Body of pancreas (tissue), 4 donors: ENCODE results near the gene LSM14B. TPM values are rescaled to one million over a fixed set of nuclear protein-coding genes. Genes with fewer than 3 reads are reported as not detected.
"Not testable (repeated sequence)": the region's sequence is repeated elsewhere in the genome, so short reads cannot be mapped to it uniquely, and the experiment has no call there.

Experiments used
- ATAC-seq: fragments of 150-250 bp; one replicate; pipeline ENCODE4 v1.9.1; 2016
- DNase-seq, 4 donors: peaks; one replicate each; pipeline ENCODE4 v3.0.0-alpha.2; 2019
- H3K27ac ChIP-seq, 4 donors: fragments of 200-600 bp; sonication (generic); 1 replicate in 3 of 4; 2 replicates in 1 of 4; pipeline versions ENCODE4 v1.5.1 to v1.6.1; 2016 to 2019; ENCODE audit warnings: mild to moderate bottlenecking in 1 of 4, mixed read lengths in 1 of 4, moderate library complexity in 1 of 4
- H3K27me3 ChIP-seq, 2 donors: fragments of 200-600 bp; sonication (generic); one replicate each; pipeline ENCODE4 v1.6.0; 2016; ENCODE audit warnings: mild to moderate bottlenecking in 1 of 2
- H3K36me3 ChIP-seq, 2 donors: fragments of 200-600 bp; sonication (generic); replicated peaks in 1 of 2; 2 replicates each; pipeline ENCODE4 v1.5.1; 2016; ENCODE audit warnings: low read depth in 2 of 2; ENCODE audit not compliant: insufficient read depth in 1 of 2
- H3K4me1 ChIP-seq: fragments of 200-600 bp; sonication (generic); one replicate; pipeline ENCODE4 v1.6.0; 2016
- H3K4me3 ChIP-seq, 2 donors: fragments of 200-600 bp; sonication (generic); 1 replicate in 1 of 2; 2 replicates in 1 of 2; pipeline ENCODE4 v1.5.1; 2016 to 2019
- H3K9me3 ChIP-seq, 3 donors: fragments of 200-600 bp; sonication (generic); 1 replicate in 2 of 3; 2 replicates in 1 of 3; pipeline ENCODE4 v1.5.1; 2016
- CTCF ChIP-seq, 7 experiments: fragments of 450-650 bp in 4 of 7; fragments of 200-600 bp in 3 of 7; sonication (generic) in 3 of 7; IDR thresholded peaks; one replicate each; pipeline ENCODE4 v1.5.1; 2016 to 2019; ENCODE audit warnings: antibody characterized with exemption in 7 of 7
- POLR2A ChIP-seq, 3 donors: fragments of 450-650 bp; IDR thresholded peaks; one replicate each; pipeline ENCODE4 v1.6.1; 2016; ENCODE audit warnings: antibody characterized with exemption in 3 of 3, mild to moderate bottlenecking in 2 of 3
- WGBS, 2 donors: methylation state at CpG; one replicate each; pipeline ENCODE4 v1.1.5; 2017; 5-methylcytosine and 5-hydroxymethylcytosine counted together
- intact Hi-C: fragments of 100-400 bp; cut with DNase I; formaldehyde crosslinking; loops from one replicate; pipeline ENCODE4 v1.15.1; 2023
- total RNA-seq, 2 donors: library from RNA; depleted of rRNA; stranded (reverse); fragments of >200 nt; gene quantifications; one replicate each; pipeline ENCODE4 v1.1.0, GENCODE V29; 2016

The LSM14B gene
- total RNA-seq, 2 donors from 2014 or later: 11.5 to 12.2 TPM

- WGBS, 2 donors: 90 to 93% methylated on average over 13 to 15 of the region's 22 CpGs
- no peaks in the 10 kb centered on the region for H3K27me3 ChIP-seq
- no peaks in the 10 kb centered on the region for H3K36me3 ChIP-seq
- intact Hi-C loops: no loop called here
- no peaks in the 10 kb centered on the region for H3K9me3 ChIP-seq
- ATAC-seq (no peak), DNase-seq (no peak)
- peaks cover 22% of the 10 kb centered on the region for H3K4me1 ChIP-seq
- H3K27ac ChIP-seq: no peak overlapping the region
- H3K4me3 ChIP-seq: no peak overlapping the region
- TF ChIP-seq CTCF (IDR thresholded peaks at IDR 0.05) (no peak), POLR2A (IDR thresholded peaks at IDR 0.05) (no peak)
Measured at GRCh38 chr20:62146019-62146755, 23.9 kb downstream of the LSM14B start.

DNA sequence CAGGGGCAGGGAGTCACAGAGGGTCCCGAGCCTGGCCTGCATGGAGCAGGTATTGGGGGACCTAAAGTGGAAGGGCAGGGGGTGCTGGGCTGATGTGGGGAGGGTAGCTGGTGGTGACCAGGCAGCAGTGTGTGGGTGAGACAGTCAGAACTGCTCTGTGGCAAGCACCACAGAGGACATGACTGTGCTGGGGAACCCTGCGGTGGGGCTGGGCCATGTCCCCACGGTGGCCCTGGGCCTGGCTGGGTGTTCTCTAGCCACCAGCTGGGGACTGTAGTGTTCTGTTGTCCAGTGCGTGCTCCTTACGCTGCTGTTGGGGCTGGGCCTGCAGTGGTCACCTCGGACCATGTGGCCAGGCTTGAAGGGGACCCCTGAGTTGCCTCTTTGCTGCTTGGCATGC is 24.9 kb downstream of the LSM14B start:
- Histone ChIP-seq H3K27me3 (no peaks in the 10 kb centered on the region), H3K36me3 (no peaks in the 10 kb centered on the region), H3K4me1 (peaks cover 13% of the 10 kb centered on the region), H3K9me3 (no peaks in the 10 kb centered on the region), H3K4me3 (no peak overlapping the region), H3K27ac (no peak overlapping the region)
- intact Hi-C loops: no loop called here
- TF ChIP-seq CTCF (IDR thresholded peaks at IDR 0.05): no peak
- TF ChIP-seq POLR2A (IDR thresholded peaks at IDR 0.05): no peak
- WGBS, 2 donors: 90 to 91% methylated on average over 1 to 6 of the region's 6 CpGs
- DNase-seq (no peak), ATAC-seq (no peak)

- Histone ChIP-seq H3K27ac (no peak overlapping the region), H3K9me3 (no peaks in the 10 kb centered on the region), H3K36me3 (no peaks in the 10 kb centered on the region), H3K4me3 (no peak overlapping the region), H3K4me1 (peaks cover 11% of the 10 kb centered on the region), H3K27me3 (no peaks in the 10 kb centered on the region)
- ATAC-seq (no peak), DNase-seq (no peak)
- TF ChIP-seq POLR2A (IDR thresholded peaks at IDR 0.05) (no peak), CTCF (IDR thresholded peaks at IDR 0.05) (no peak)
- intact Hi-C loops: no loop called here
- WGBS, 2 donors: 94 to 99% methylated on average over 7 to 9 of the region's 9 CpGs
Measured at GRCh38 chr20:62147528-62147927, 25.3 kb downstream of the LSM14B start.

DNA sequence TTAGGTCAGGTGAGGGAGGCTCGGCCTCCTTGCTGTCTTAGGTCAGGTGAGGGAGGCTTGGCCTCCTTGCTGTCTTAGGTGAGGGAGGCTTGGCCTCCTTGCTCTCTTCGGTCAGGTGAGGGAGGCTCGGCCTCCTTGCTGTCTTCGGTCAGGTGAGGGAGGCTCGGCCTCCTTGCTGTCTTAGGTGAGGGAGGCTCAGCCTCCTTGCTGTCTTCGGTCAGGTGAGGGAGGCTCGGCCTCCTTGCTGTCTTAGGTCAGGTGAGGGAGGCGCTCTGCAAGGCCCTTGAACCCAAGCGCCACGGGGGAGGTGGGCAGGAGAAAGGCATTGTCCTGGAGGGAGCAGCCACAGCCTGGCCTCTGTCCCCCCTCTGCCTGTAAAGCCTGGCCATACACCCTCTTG is 26.1 kb downstream of the LSM14B start:
- H3K4me3 ChIP-seq, intact Hi-C loops, H3K36me3 ChIP-seq, H3K27ac ChIP-seq, H3K27me3 ChIP-seq, DNase-seq, H3K9me3 ChIP-seq, ATAC-seq: not testable (repeated sequence)
- 90 to 94% methylated on average over 2 to 10 of the region's 10 CpGs for WGBS, 2 donors
- H3K4me1 ChIP-seq: peaks cover 11% of the 10 kb centered on the region

DNA sequence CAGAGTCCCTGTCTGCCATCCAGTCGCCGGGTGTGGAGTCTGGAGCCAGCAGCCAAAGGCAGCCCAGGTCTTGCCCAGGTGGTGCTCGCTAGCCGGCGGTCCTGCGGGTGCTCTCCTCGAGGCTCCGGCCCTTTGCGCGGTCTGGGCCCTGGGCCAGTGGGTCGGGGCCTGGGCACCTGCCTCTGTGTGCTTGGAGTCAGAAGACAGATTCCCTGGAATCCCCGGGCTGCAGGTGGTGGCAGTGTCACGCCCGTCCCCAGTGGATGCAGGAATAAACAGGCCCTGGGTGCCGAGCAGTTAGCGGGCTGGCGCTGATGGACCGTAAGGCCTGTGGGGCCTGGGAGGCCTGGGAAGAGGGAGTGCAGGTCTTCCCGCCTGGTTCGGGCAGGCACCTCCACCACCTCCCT is 26.6 kb downstream of the LSM14B start:
- Histone ChIP-seq H3K4me1 (peaks cover 11% of the 10 kb centered on the region), H3K9me3 (no peaks in the 10 kb centered on the region), H3K27ac (no peak overlapping the region), H3K4me3 (no peak overlapping the region), H3K27me3 (no peaks in the 10 kb centered on the region), H3K36me3 (no peaks in the 10 kb centered on the region)
- 78% methylated on average over 19 of the region's 20 CpGs; no CpG with 5 or more reads in 1 of the 2 donors for WGBS, 2 donors
- no peak for DNase-seq
- no peak for ATAC-seq
- TF ChIP-seq POLR2A (IDR thresholded peaks at IDR 0.05) (no peak), CTCF (IDR thresholded peaks at IDR 0.05) (no peak)
- intact Hi-C loops: no loop called here
